ENCODE results near the gene IL22RA1. TPM values are rescaled to one million over a fixed set of nuclear protein-coding genes. Genes with fewer than 3 reads are reported as not detected.

The IL22RA1 gene
- polyA plus RNA-seq, 2 of the 4 experiments (the other 2 are of a cell fraction), result 1.5 to 1.7 TPM

- Histone ChIP-seq H3K4me1 (no peaks in the 10 kb centered on the region), H3K27ac (no peak overlapping the region), H3K4me3 (no peak overlapping the region), H3K4me2 (no peak overlapping the region), H3K9me3 (no peaks in the 10 kb centered on the region)
- TF ChIP-seq ZSCAN20 (CRISPR knock-in tag; IDR thresholded peaks at IDR 0.05), result no peak
- no peak for TF ChIP-seq FOXS1 (CRISPR knock-in tag; IDR thresholded peaks at IDR 0.05)
- TF ChIP-seq PHF8 (IDR thresholded peaks at IDR 0.05; ENCODE audit: borderline replicate concordance, low read depth), result no peak
- no peak for TF ChIP-seq RARB (CRISPR knock-in tag; IDR thresholded peaks at IDR 0.05)
- no peak for TF ChIP-seq KDM5A (IDR thresholded peaks at IDR 0.05)
- no peak for TF ChIP-seq JUN (IDR thresholded peaks at IDR 0.05)
- TF ChIP-seq HMGXB4 (CRISPR knock-in tag; IDR thresholded peaks at IDR 0.05; ENCODE audit: borderline replicate concordance), result no peak
- TF ChIP-seq MAFK (IDR thresholded peaks at IDR 0.05; ENCODE audit: partially characterized antibody), result no peak
- TF ChIP-seq TP53 (CRISPR knock-in tag; IDR thresholded peaks at IDR 0.05), result no peak
- TF ChIP-seq TFCP2L1 (CRISPR knock-in tag; IDR thresholded peaks at IDR 0.05), result no peak
- no peak for TF ChIP-seq NR3C1 (IDR thresholded peaks at IDR 0.05)
- no peak for TF ChIP-seq RAD21 (conservative IDR thresholded peaks at IDR 0.05 in 1 of 2, IDR thresholded peaks at IDR 0.05 in 1 of 2)
- no peak for TF ChIP-seq FOSL2 (IDR thresholded peaks at IDR 0.05)
- TF ChIP-seq FOSL2 (CRISPR knock-in tag; IDR thresholded peaks at IDR 0.05), result no peak
- no peak for TF ChIP-seq PBX3 (IDR thresholded peaks at IDR 0.05)
- no peak for TF ChIP-seq CBX8 (IDR thresholded peaks at IDR 0.05)
- no peak for TF ChIP-seq HDAC2 (IDR thresholded peaks at IDR 0.05)
- no peak for TF ChIP-seq RCOR1 (IDR thresholded peaks at IDR 0.05; ENCODE audit: low read depth, low read length)
- no peak for DNase-seq (ENCODE audit: low read depth in 1 of 2, low spot score in 1 of 2)
- FAIRE-seq, result no peak
- ChIA-PET POLR2A (no interaction called here), CTCF (interaction anchor here (0.9 to 1.4 kb wide), 3 partner anchors 8 to 306 kb away, joined by 3 to 5 read pairs (median 4); no protein-coding TSS in a partner anchor)
- ATAC-seq, result no peak
Measured at GRCh38 chr1:24085007-24085406, 57.9 kb downstream of the IL22RA1 start.

- no peaks in the 10 kb centered on the region for H3K9me3 ChIP-seq
- CTCF ChIA-PET, result interaction anchor here (1.0 to 1.4 kb wide), 4 partner anchors 9 to 307 kb away, joined by 3 to 8 read pairs (median 4); no protein-coding TSS in a partner anchor
- no peaks in the 10 kb centered on the region for H3K4me1 ChIP-seq
- POLR2A ChIA-PET, result no interaction called here
- TF ChIP-seq HMGXB4 (CRISPR knock-in tag; IDR thresholded peaks at IDR 0.05; ENCODE audit: borderline replicate concordance) (no peak), FOSB (CRISPR knock-in tag; IDR thresholded peaks at IDR 0.05) (no peak), TFCP2L1 (CRISPR knock-in tag; IDR thresholded peaks at IDR 0.05) (no peak), HOXB13 (CRISPR knock-in tag; IDR thresholded peaks at IDR 0.05; ENCODE audit: low read depth) (no peak), USF2 (IDR thresholded peaks at IDR 0.05) (no peak), ZFP36 (IDR thresholded peaks at IDR 0.05; ENCODE audit: borderline replicate concordance, partially characterized antibody) (no peak), ELK1 (IDR thresholded peaks at IDR 0.05; ENCODE audit: low read depth, low read length) (no peak), HOXB5 (CRISPR knock-in tag; IDR thresholded peaks at IDR 0.05) (no peak), KDM1A (IDR thresholded peaks at IDR 0.05; ENCODE audit: low read depth) (no peak), NR3C1 (IDR thresholded peaks at IDR 0.05) (no peak), MAFK (IDR thresholded peaks at IDR 0.05; ENCODE audit: partially characterized antibody) (no peak), ESRRA (IDR thresholded peaks at IDR 0.05; ENCODE audit: borderline replicate concordance, low read length) (no peak), NFE2L2 (conservative IDR thresholded peaks at IDR 0.05; ENCODE audit: low read length) (no peak), ZSCAN20 (CRISPR knock-in tag; IDR thresholded peaks at IDR 0.05) (no peak)
- FAIRE-seq (no peak), ATAC-seq (no peak), DNase-seq (ENCODE audit: low read depth in 1 of 2, low spot score in 1 of 2) (no peak)
- no peak overlapping the region for H3K4me3 ChIP-seq
- 82% methylated on average over 7 of the region's 7 CpGs for WGBS (ENCODE audit: missing lambda C conversion rate)
- H3K27ac ChIP-seq, result no peak overlapping the region
- no peak overlapping the region for H3K4me2 ChIP-seq
Measured at GRCh38 chr1:24084050-24084449, 58.9 kb downstream of the IL22RA1 start.

All from A549 (cell line).